ENCODE measurements around the gene PAFAH1B2.

- TF ChIP-seq CTCF (IDR thresholded peaks at IDR 0.05) (no peak), EZH2 (IDR thresholded peaks at IDR 0.05) (no peak), EZH2phosphoT487 (IDR thresholded peaks at IDR 0.05) (no peak)
Observed at GRCh38 chr11:117143871-117144476, at the start of gene PAFAH1B2.
